A549 (cell line): Measurements from ENCODE around the gene CLEC10A. TPM values are rescaled to one million over a fixed set of nuclear protein-coding genes. Genes with fewer than 3 reads are reported as not detected.
"Not testable (repeated sequence)": the region's sequence is repeated elsewhere in the genome, so short reads cannot be mapped to it uniquely, and the experiment has no call there.

ENCODE experiments used
- ATAC-seq, 2 experiments: fragments of 200-7000 bp in 1 of 2; fragments of >200 bp in 1 of 2; cut with Nextera tagmentation in 1 of 2; cut with Tn5 transposase in 1 of 2; 3 replicates each; pipeline versions ENCODE4 v1.8.0 to v1.9.1; 2018 to 2020; ENCODE audit warnings: mild to moderate bottlenecking in 1 of 2, moderate library complexity in 1 of 2
- CTCF ChIA-PET: fragments of 300-600 bp; sonication (Branson Sonifier 250); formaldehyde crosslinking; extraction: SDS; loops from one replicate; lab custom pipeline; 2021; ENCODE audit warnings: antibody characterized with exemption, inconsistent platforms; lab: Yijun Ruan, JAX
- POLR2A ChIA-PET: fragments of 350-600 bp; formaldehyde crosslinking; extraction: SDS; loops from one replicate; lab custom pipeline; 2021; ENCODE audit warnings: antibody characterized with exemption, inconsistent platforms; lab: Yijun Ruan, JAX
- DNase-seq, 2 experiments: peaks; one replicate each; pipeline versions ENCODE4 v3.0.0 to v3.0.0-alpha.2; 2011 to 2016; ENCODE audit warnings: low read depth in 1 of 2, low spot score in 1 of 2
- FAIRE-seq: peaks from 2 replicates; lab custom pipeline; 2011; peaks lifted over from hg19 to GRCh38; lab: Jason Lieb, UNC
- H3K27ac ChIP-seq, 2 experiments: fragments of >200 bp; sonication (Bioruptor Twin); formaldehyde crosslinking; 3 replicates each; pipeline ENCODE4 v1.5.1; 2016 to 2017
- H3K4me1 ChIP-seq: fragments of >200 bp; sonication (Bioruptor Twin); formaldehyde crosslinking; 3 replicates; pipeline ENCODE4 v1.6.1; 2016
- H3K4me2 ChIP-seq: fragments of >200 bp; sonication (Bioruptor Twin); formaldehyde crosslinking; 3 replicates; pipeline ENCODE4 v1.6.1; 2016
- H3K4me3 ChIP-seq: fragments of >200 bp; sonication (Bioruptor Twin); formaldehyde crosslinking; 3 replicates; pipeline ENCODE4 v1.5.1; 2016
- H3K9me3 ChIP-seq: fragments of >200 bp; sonication (Bioruptor Twin); formaldehyde crosslinking; 3 replicates; pipeline ENCODE4 v1.6.1; 2016
- CTCF ChIP-seq: fragments of >200 bp; sonication (Bioruptor Twin); formaldehyde crosslinking; IDR thresholded peaks from 3 replicates; pipeline ENCODE4 v1.5.1; 2016
- FOXS1 ChIP-seq: fragments of 250-450 bp; sonication (Bioruptor Pico); IDR thresholded peaks from 2 replicates; pipeline ENCODE4 v1.5.0; 2020; ENCODE audit warnings: mild to moderate bottlenecking, moderate library complexity
- GATA3 ChIP-seq: IDR thresholded peaks from 2 replicates; pipeline ENCODE4 v1.6.1; 2012; ENCODE audit warnings: borderline replicate concordance
- HOXA7 ChIP-seq: fragments of 250-450 bp; sonication (Bioruptor Pico); IDR thresholded peaks from 2 replicates; pipeline ENCODE4 v1.5.0; 2020; ENCODE audit warnings: mild to moderate bottlenecking, moderate library complexity
- JUNB ChIP-seq: fragments of >200 bp; sonication (Bioruptor Twin); formaldehyde crosslinking; IDR thresholded peaks from 2 replicates; pipeline ENCODE4 v1.6.1; 2016
- KDM1A ChIP-seq: fragments of 200-600 bp; sonication (generic); IDR thresholded peaks from 2 replicates; pipeline ENCODE4 v1.6.1; 2016; ENCODE audit warnings: low read depth, mild to moderate bottlenecking
- PHF8 ChIP-seq: fragments of 200-600 bp; sonication (generic); IDR thresholded peaks from 2 replicates; pipeline ENCODE4 v1.6.1; 2016; ENCODE audit warnings: low read depth, mild to moderate bottlenecking, antibody characterized with exemption, moderate library complexity, borderline replicate concordance
- RAD21 ChIP-seq, 2 experiments: fragments of >200 bp in 1 of 2; sonication (Bioruptor Twin) in 1 of 2; formaldehyde crosslinking in 1 of 2; IDR thresholded peaks in 1 of 2; conservative IDR thresholded peaks in 1 of 2; 2 replicates in 1 of 2; 3 replicates in 1 of 2; pipeline ENCODE4 v1.6.1; 2012 to 2018; ENCODE audit warnings: inconsistent platforms in 1 of 2
- RCOR1 ChIP-seq: fragments of 150-350 bp; IDR thresholded peaks from 2 replicates; pipeline ENCODE4 v1.6.1; 2014; ENCODE audit warnings: antibody characterized with exemption, low read length, low read depth
- REST ChIP-seq: fragments of 200-600 bp; sonication (generic); IDR thresholded peaks from 2 replicates; pipeline ENCODE4 v1.6.1; 2016; ENCODE audit warnings: antibody characterized with exemption, mild to moderate bottlenecking, moderate library complexity
- SMC3 ChIP-seq: fragments of >200 bp; sonication (Bioruptor Twin); formaldehyde crosslinking; IDR thresholded peaks from 3 replicates; pipeline ENCODE4 v1.6.1; 2018; ENCODE audit warnings: inconsistent platforms
- WGBS: methylation state at CpG from one replicate; pipeline ENCODE4 v1.1.6; 2017; ENCODE audit errors: missing lambda C conversion rate; 5-methylcytosine and 5-hydroxymethylcytosine counted together
- polyA plus RNA-seq, 4 experiments: library from polyadenylated mRNA; depleted of rRNA in 3 of 4; stranded (reverse); fragments of >200 nt; fragmentation: RNase III in 1 of 4; extraction: RNeasy Plus Mini Kit Qiagen cat#74134 plus additional on column Dnase treatment in 1 of 4; gene quantifications; 2 replicates in 3 of 4; 3 replicates in 1 of 4; pipeline ENCODE4 v1.2.3, GENCODE V29; 2011 to 2017
- TF ChIP-seq, protein P1 (sequence below): fragments of 150-350 bp; IDR thresholded peaks from 2 replicates; pipeline ENCODE4 v1.6.1; 2014; ENCODE audit warnings: low read depth, mild to moderate bottlenecking, low read length
- TF ChIP-seq, protein P2 (sequence below): IDR thresholded peaks from 2 replicates; pipeline ENCODE4 v1.6.1; 2012

Gene CLEC10A
- polyA plus RNA-seq, 2 of the 4 experiments (the other 2 are of a cell fraction), result not detected

DNA sequence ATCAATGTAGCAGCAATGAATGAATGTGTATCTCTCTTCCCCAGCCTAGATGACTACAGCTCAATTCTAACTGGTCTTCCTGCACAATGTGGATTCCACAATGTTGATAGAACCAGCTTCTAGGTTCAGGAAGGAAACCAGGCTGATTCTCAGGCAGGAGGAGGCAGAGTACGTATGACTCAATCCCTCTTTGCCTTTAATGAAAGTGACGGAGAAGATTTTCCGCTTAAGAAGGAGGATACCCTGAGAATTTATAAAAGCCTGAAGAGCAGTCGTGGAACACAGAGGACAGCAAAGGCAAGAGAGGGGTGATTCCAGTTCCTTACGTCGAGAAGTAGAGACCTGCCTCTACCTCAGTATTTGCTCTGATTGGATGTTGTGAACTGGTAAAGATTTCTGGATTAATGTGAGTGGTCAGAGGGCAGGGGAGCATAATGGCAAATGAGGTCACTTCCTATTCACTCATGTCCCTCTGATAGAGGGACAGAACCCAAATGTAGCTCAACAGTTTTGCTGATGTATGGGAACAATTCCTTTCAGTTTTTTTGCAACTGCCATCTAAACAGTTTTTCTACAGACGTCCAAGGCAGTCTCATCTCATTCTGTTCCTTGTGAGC is 21.1 kb downstream of the CLEC10A start (continued):
- TF ChIP-seq HOXA7 (no peak), RAD21 (conservative IDR thresholded peaks at IDR 0.05 in 1 of 2, IDR thresholded peaks at IDR 0.05 in 1 of 2) (no peak)

DNA sequence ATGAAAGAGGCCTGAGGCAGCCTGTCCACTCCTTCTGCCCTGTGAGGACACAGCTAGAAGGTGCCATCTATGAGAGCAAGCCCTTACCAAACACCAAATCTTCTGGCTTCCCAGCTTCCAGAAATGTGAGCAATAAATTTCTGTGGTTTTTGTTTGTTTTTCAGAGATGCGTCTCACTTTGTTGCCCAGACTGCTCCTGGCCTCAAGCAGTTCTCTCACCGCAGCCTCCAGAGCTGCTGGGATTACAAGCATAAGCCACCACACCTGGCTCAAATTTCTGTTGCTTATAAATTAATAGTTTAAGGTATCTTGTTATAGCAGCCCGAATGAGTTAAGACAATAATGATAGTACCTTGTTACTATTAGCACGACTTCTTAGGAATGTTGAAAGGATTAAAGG is 23.7 kb downstream of the CLEC10A start:
- H3K4me3 ChIP-seq, result no peak overlapping the region
- CTCF ChIA-PET, result interaction anchor here (0.6 to 34.0 kb wide), 5 partner anchors 16 to 109 kb away, joined by 3 to 1477 read pairs (median 3); partner anchors contain the start of genes ASGR2, SLC16A11 and SLC16A13
- POLR2A ChIA-PET, result no interaction called here
- FAIRE-seq, result no peak
- WGBS, result 41% methylated on average over 4 of the region's 4 CpGs
- no peaks in the 10 kb centered on the region for H3K9me3 ChIP-seq
- no peak for TF ChIP-seq CTCF
- DNase-seq, result no peak
- ATAC-seq, result no peak
- no peak overlapping the region for H3K4me2 ChIP-seq
- H3K4me1 ChIP-seq, result peaks cover 28% of the 10 kb centered on the region
- H3K27ac ChIP-seq, result peak overlapping the region; percentile 34 to 49; a peak in 3 of 6 replicates

DNA sequence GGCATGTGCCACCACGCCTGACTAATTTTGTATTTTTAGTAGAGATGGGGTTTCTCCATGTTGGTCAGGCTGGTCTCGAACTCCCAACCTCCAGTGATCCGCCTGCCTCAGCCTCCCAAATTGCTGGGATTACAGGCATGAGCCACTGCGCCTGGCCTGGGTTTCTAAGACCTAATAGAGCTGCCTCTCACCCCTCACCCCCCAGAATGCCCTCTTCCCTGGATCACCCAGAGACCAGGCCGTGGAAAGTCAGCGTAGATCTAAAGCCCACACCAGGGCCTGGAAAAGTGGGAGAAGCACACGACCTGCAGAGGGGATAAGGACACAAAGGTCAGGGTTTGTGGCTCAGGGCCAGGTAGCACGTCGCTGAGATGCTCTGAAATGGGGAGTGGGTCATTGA is 29.5 kb downstream of the CLEC10A start:
- WGBS, result 69% methylated on average over 9 of the region's 9 CpGs
- H3K9me3 ChIP-seq, FAIRE-seq, H3K4me3 ChIP-seq, H3K4me1 ChIP-seq, H3K27ac ChIP-seq, H3K4me2 ChIP-seq, POLR2A ChIA-PET, ATAC-seq, DNase-seq: not testable (repeated sequence)
- CTCF ChIA-PET, result interaction anchor here (0.9 to 34.0 kb wide), 18 partner anchors 10 to 510 kb away, joined by 3 to 1477 read pairs (median 10); partner anchors contain the start of genes ACADVL, ASGR1, ASGR2 and DLG4

- DNase-seq, result no peak
- CTCF ChIA-PET, result interaction anchor here (0.7 to 34.0 kb wide), 9 partner anchors 13 to 272 kb away, joined by 3 to 1477 read pairs (median 17); partner anchors contain the start of genes ASGR1 and ASGR2
- Histone ChIP-seq H3K27ac (0 out of 6 replicates have a peak overlapping the region, but pooled peaks of 1 of the 2 experiments have one; percentile 16), H3K4me1 (peaks cover 11% of the 10 kb centered on the region)
- TF ChIP-seq, protein P1, sequence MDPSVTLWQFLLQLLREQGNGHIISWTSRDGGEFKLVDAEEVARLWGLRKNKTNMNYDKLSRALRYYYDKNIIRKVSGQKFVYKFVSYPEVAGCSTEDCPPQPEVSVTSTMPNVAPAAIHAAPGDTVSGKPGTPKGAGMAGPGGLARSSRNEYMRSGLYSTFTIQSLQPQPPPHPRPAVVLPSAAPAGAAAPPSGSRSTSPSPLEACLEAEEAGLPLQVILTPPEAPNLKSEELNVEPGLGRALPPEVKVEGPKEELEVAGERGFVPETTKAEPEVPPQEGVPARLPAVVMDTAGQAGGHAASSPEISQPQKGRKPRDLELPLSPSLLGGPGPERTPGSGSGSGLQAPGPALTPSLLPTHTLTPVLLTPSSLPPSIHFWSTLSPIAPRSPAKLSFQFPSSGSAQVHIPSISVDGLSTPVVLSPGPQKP, result no peak
- TF ChIP-seq FOXS1 (CRISPR knock-in tag) (no peak), JUNB (no peak), GATA3 (no peak), KDM1A (no peak)
- TF ChIP-seq, protein P2, sequence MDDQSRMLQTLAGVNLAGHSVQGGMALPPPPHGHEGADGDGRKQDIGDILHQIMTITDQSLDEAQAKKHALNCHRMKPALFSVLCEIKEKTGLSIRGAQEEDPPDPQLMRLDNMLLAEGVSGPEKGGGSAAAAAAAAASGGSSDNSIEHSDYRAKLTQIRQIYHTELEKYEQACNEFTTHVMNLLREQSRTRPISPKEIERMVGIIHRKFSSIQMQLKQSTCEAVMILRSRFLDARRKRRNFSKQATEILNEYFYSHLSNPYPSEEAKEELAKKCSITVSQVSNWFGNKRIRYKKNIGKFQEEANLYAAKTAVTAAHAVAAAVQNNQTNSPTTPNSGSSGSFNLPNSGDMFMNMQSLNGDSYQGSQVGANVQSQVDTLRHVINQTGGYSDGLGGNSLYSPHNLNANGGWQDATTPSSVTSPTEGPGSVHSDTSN, result no peak
- TF ChIP-seq, all 56 proteins: peak for 0
- no peak overlapping the region for H3K4me2 ChIP-seq
- no peak overlapping the region for H3K4me3 ChIP-seq
- H3K9me3 ChIP-seq, result no peaks in the 10 kb centered on the region
- POLR2A ChIA-PET, result no interaction called here
- ATAC-seq (no peak), FAIRE-seq (no peak)
- 71% methylated on average over 6 of the region's 6 CpGs for WGBS
These were observed 31.1 kb downstream of the CLEC10A start for GRCh38 chr17:7048968-7049367.

DNA sequence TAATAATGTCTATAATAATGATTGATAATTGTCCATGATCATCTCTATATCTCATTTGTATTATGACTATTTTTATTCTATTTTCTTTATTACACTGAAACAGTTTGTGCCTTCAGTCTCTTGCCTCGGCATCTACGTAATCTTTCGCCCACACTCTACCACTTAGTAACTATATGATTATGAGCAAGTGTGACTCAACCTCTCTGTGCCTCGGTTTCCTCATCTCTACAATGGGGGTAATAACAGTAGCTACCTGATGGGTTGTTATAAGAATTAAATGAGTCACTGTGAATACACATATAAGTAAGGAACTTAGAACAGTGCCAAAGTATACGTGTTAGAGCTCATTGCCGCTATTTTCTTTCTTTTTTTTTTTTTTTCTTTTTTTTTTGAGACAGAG is 32.5 kb downstream of the CLEC10A start:
- CTCF ChIA-PET, result interaction anchor here (0.9 to 34.0 kb wide), 8 partner anchors 10 to 297 kb away, joined by 3 to 1477 read pairs (median 25); partner anchors contain the start of genes ASGR1 and ASGR2
- H3K9me3 ChIP-seq, result no peaks in the 10 kb centered on the region
- 76% methylated on average over 6 of the region's 6 CpGs for WGBS
- H3K4me1 ChIP-seq, result peaks cover 19% of the 10 kb centered on the region
- DNase-seq (no peak), ATAC-seq (no peak), FAIRE-seq (no peak)
- POLR2A ChIA-PET, result interaction anchor here (0.6 to 0.7 kb wide), 2 partner anchors 10 to 436 kb away, joined by 3 read pairs; no protein-coding TSS in a partner anchor
- no peak overlapping the region for H3K4me3 ChIP-seq
- no peak overlapping the region for H3K27ac ChIP-seq
- TF ChIP-seq PHF8 (no peak), REST (no peak), RCOR1 (no peak), SMC3 (no peak)
- H3K4me2 ChIP-seq, result no peak overlapping the region
